Caco-2 (cell line): ENCODE data around the gene CACNA1I. TPM values are rescaled to one million over a fixed set of nuclear protein-coding genes. Genes with fewer than 3 reads are reported as not detected.

Experiments
- BruUV-seq: library from RNA; stranded (reverse); fragments of 400-500 nt; replicated peaks from 2 replicates; lab custom pipeline; 2021; lab: Mats Ljungman, UMichigan
- CTCF ChIA-PET: fragments of 300-600 bp; sonication (Branson Sonifier 250); formaldehyde crosslinking; loops from one replicate; lab custom pipeline; 2022; ENCODE audit warnings: antibody characterized with exemption; lab: Charles Lee
- POLR2A ChIA-PET: fragments of 300-600 bp; sonication (Branson Sonifier 250); formaldehyde crosslinking; loops from one replicate; lab custom pipeline; 2022; ENCODE audit warnings: antibody characterized with exemption; lab: Charles Lee
- DNase-seq, 2 experiments: peaks; one replicate each; pipeline versions ENCODE4 v3.0.0 to v3.0.0-alpha.2; 2020 to 2022
- H3K27me3 ChIP-seq: replicated peaks from 2 replicates; pipeline ENCODE4 v1.6.0; 2011; ENCODE audit warnings: low read length; ENCODE audit not compliant: control insufficient read depth, insufficient read depth
- H3K36me3 ChIP-seq: 2 replicates; pipeline ENCODE4 v1.5.1; 2011; ENCODE audit warnings: low read length; ENCODE audit not compliant: control insufficient read depth, insufficient read depth
- H3K4me1 ChIP-seq: fragments of 250-450 bp; sonication (Bioruptor Pico); 2 replicates; pipeline ENCODE4 v1.5.1; 2020; ENCODE audit warnings: mild to moderate bottlenecking
- H3K4me3 ChIP-seq: 2 replicates; pipeline ENCODE4 v1.5.1; 2011; ENCODE audit warnings: low read depth, mild to moderate bottlenecking, control low read depth, low read length
- H3K9me3 ChIP-seq: fragments of 250-450 bp; sonication (Bioruptor Pico); 2 replicates; pipeline ENCODE4 v1.5.1; 2020; ENCODE audit warnings: mild to moderate bottlenecking, moderate library complexity
- H3K27ac Mint-ChIP-seq: one replicate; pipeline ENCODE4 v1.8.0; 2022; ENCODE audit warnings: mixed read lengths; ENCODE audit not compliant: unreplicated experiment
- H3K27me3 Mint-ChIP-seq: one replicate; pipeline ENCODE4 v1.8.0; 2022; ENCODE audit warnings: mixed read lengths; ENCODE audit not compliant: insufficient read depth, unreplicated experiment
- H3K36me3 Mint-ChIP-seq: one replicate; pipeline ENCODE4 v1.8.0; 2022; ENCODE audit warnings: mild to moderate bottlenecking, mixed read lengths; ENCODE audit not compliant: insufficient read depth, unreplicated experiment
- H3K4me1 Mint-ChIP-seq: one replicate; pipeline ENCODE4 v1.8.0; 2022; ENCODE audit warnings: low read depth, mixed read lengths; ENCODE audit not compliant: unreplicated experiment
- H3K4me3 Mint-ChIP-seq: one replicate; pipeline ENCODE4 v1.8.0; 2022; ENCODE audit warnings: mild to moderate bottlenecking, moderate library complexity, mixed read lengths; ENCODE audit not compliant: unreplicated experiment
- H3K9me3 Mint-ChIP-seq: one replicate; pipeline ENCODE4 v1.8.0; 2022; ENCODE audit warnings: mixed read lengths; ENCODE audit not compliant: unreplicated experiment
- intact Hi-C: fragments of 100-400 bp; cut with micrococcal nuclease; formaldehyde crosslinking; loops from one replicate; pipeline ENCODE4 v1.10.0; 2022; ENCODE audit not compliant: unreplicated experiment
- total RNA-seq: library from RNA; stranded (reverse); gene quantifications from 2 replicates; pipeline ENCODE4 v1.2.3, GENCODE V29; 2022
- TF ChIP-seq, protein P1 (sequence below), 2 experiments: fragments of 200-600 bp in 1 of 2; IDR thresholded peaks; 1 replicate in 1 of 2; 2 replicates in 1 of 2; pipeline versions ENCODE4 v1.5.1 to v1.8.0; 2011 to 2022; ENCODE audit warnings: antibody characterized with exemption in 1 of 2, control low read depth in 1 of 2, inconsistent platforms in 1 of 2, low read depth in 1 of 2, low read length in 1 of 2, mild to moderate bottlenecking in 1 of 2, moderate library complexity in 1 of 2; ENCODE audit not compliant: insufficient read depth in 1 of 2, severe bottlenecking in 1 of 2, unreplicated experiment in 1 of 2

The CACNA1I gene
- total RNA-seq, 1 experiment from 2014 or later = not detected

GRCh38 chr22:39565414-39565944 is 5.1 kb upstream of the CACNA1I start:
- Mint-ChIP-seq H3K36me3 (no peaks in the 10 kb centered on the region), H3K27me3 (no peaks in the 10 kb centered on the region), H3K4me1 (no peaks in the 10 kb centered on the region), H3K4me3 (no peak overlapping the region), H3K9me3 (peaks cover 11% of the 10 kb centered on the region), H3K27ac (no peak overlapping the region)
- TF ChIP-seq, protein P1, sequence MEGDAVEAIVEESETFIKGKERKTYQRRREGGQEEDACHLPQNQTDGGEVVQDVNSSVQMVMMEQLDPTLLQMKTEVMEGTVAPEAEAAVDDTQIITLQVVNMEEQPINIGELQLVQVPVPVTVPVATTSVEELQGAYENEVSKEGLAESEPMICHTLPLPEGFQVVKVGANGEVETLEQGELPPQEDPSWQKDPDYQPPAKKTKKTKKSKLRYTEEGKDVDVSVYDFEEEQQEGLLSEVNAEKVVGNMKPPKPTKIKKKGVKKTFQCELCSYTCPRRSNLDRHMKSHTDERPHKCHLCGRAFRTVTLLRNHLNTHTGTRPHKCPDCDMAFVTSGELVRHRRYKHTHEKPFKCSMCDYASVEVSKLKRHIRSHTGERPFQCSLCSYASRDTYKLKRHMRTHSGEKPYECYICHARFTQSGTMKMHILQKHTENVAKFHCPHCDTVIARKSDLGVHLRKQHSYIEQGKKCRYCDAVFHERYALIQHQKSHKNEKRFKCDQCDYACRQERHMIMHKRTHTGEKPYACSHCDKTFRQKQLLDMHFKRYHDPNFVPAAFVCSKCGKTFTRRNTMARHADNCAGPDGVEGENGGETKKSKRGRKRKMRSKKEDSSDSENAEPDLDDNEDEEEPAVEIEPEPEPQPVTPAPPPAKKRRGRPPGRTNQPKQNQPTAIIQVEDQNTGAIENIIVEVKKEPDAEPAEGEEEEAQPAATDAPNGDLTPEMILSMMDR (IDR thresholded peaks at IDR 0.05; ENCODE audit: insufficient read depth in 1 of 2, low read depth in 1 of 2, low read length in 1 of 2, severe bottlenecking in 1 of 2, unreplicated experiment in 1 of 2) = no peak
- no peak for DNase-seq
- Histone ChIP-seq H3K36me3 (no peaks in the 10 kb centered on the region), H3K9me3 (no peaks in the 10 kb centered on the region), H3K4me3 (no peak overlapping the region), H3K27me3 (peaks cover 2% of the 10 kb centered on the region; the same call in 1 of the 2 replicates), H3K4me1 (no peaks in the 10 kb centered on the region)
- BruUV-seq = no TSS peak
- CTCF ChIA-PET = no interaction called here
- POLR2A ChIA-PET = no interaction called here
- intact Hi-C loops = no loop called here

DNA sequence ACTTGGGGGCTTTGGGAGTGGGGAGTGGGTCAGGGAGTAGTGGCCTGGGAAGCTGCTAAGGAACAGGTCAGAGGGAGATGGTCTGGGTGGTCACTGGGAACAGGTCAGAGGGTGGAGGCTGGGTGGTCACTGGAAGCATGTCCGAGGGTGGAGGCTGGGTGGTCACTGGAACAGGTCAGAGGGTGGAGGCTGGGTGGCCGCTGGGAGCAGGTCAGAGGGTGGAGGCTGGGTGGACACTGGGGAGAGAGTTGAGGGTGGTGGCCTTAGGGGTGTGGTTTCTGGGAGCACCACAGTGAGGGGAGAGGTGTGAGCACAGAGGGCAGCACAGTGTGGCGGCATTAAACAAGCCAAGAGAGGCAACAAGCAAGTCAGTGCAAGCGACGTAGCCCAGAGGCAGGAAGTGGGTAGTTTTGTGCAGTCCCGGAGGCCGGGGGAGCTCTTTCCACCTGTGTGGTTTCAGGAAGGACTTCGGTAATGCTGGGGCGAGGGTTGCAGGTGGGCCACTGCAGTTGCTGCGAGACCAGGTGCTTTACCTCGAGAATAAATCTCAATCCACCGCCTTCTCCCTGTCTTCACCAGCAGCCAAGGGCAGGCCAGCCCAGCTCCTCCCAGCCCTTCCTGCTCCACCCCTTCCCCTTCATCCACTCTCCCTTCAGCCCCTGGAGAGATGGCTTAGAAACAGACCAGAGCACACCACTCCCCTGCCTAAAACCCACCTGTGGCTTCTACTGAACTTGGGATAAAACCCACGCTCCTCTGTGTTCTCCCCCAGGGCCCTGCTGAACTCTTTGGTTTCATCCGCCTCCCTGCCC is 3.2 kb upstream of the CACNA1I start:
- H3K9me3 ChIP-seq = no peaks in the 10 kb centered on the region
- no TSS peak for BruUV-seq
- TF ChIP-seq, protein P1 (IDR thresholded peaks at IDR 0.05; ENCODE audit: insufficient read depth in 1 of 2, low read depth in 1 of 2, low read length in 1 of 2, severe bottlenecking in 1 of 2, unreplicated experiment in 1 of 2) = no peak
- Mint-ChIP-seq H3K27ac (no peak overlapping the region), H3K27me3 (no peaks in the 10 kb centered on the region), H3K4me3 (no peak overlapping the region), H3K4me1 (no peaks in the 10 kb centered on the region), H3K36me3 (no peaks in the 10 kb centered on the region), H3K9me3 (peaks cover 11% of the 10 kb centered on the region)
- DNase-seq = no peak
- H3K4me3 ChIP-seq = no peak overlapping the region
- POLR2A ChIA-PET = no interaction called here
- no peaks in the 10 kb centered on the region for H3K4me1 ChIP-seq
- CTCF ChIA-PET = interaction anchor here (0.5 kb wide), 1 partner anchor 362 kb away, joined by 3 read pairs; no protein-coding TSS in a partner anchor
- H3K27me3 ChIP-seq = no peaks in the 10 kb centered on the region
- no peaks in the 10 kb centered on the region for H3K36me3 ChIP-seq
- intact Hi-C loops = no loop called here

DNA sequence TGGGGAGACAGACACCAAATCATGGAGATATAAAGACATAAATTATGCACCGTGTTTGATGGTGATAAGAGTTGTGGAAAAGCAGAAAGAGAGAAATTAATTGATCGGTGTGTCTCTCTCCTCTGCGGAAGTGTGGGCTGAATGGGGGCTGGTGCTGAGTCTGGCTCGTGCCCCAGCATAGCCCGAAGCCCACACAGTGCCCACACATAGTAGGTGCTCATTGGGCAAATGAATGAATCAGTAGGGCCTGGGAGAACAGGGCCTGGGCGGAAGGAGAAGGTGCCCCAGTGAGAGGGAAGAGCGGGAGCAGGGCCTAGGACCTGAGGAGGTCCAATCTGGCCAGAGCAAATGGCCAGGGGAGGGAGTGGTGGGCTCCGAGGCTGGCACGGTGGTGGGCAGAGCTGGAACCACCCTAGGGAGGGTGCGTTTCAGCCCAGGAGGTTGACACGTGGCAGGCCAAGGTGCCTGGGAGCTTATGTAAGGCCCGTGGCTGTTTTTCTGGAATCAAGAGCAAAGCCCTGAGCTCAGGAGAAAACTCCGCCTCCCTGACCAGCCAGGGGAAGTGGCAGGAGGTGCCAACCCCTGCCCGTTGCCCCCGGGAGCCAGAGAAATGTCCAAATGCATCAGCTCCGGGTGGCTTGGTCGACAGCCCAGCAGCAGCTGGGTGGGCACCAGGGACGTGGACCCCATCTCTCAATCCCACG is 2.1 kb upstream of the CACNA1I start:
- Mint-ChIP-seq H3K36me3 (no peaks in the 10 kb centered on the region), H3K27me3 (no peaks in the 10 kb centered on the region), H3K27ac (no peak overlapping the region), H3K4me1 (no peaks in the 10 kb centered on the region), H3K9me3 (peaks cover 11% of the 10 kb centered on the region), H3K4me3 (no peak overlapping the region)
- no peak for DNase-seq
- Histone ChIP-seq H3K4me1 (no peaks in the 10 kb centered on the region), H3K36me3 (no peaks in the 10 kb centered on the region), H3K27me3 (no peaks in the 10 kb centered on the region), H3K4me3 (no peak overlapping the region), H3K9me3 (no peaks in the 10 kb centered on the region)
- ChIA-PET CTCF (no interaction called here), POLR2A (no interaction called here)
- intact Hi-C loops = no loop called here
- TF ChIP-seq, protein P1 (IDR thresholded peaks at IDR 0.05; ENCODE audit: insufficient read depth in 1 of 2, low read depth in 1 of 2, low read length in 1 of 2, severe bottlenecking in 1 of 2, unreplicated experiment in 1 of 2) = no peak
- no TSS peak for BruUV-seq
